ENCODE results near the gene KCNS3. TPM values are rescaled to one million over a fixed set of nuclear protein-coding genes. Genes with fewer than 3 reads are reported as not detected.

KCNS3 gene
- total and polyA plus RNA-seq, 9 of the 15 experiments (the other 6 are each of a cell fraction or from before 2014, with no cell fraction given) = 0.01 to 0.75 (median 0.25) TPM

DNA sequence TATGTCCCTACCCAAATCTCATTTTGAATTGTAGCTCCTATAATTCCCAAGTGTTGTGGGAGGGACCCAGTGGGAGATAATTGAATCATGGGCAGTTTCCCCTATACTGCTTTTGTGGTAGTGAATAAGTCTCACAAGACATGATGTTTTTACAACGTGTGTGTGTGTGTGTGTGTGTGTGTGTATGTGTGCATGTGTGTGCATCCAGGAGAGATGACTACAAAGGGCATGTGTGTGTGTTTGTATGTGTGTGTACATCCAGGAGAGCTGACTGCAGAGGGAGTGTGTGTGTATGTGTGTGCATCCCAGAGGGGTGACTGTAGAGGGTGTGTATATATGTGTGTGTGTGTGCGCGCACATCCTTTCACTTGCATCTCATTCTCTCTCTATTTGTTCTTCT, 86.7 kb downstream of the KCNS3 start (continued):
- TF ChIP-seq KHSRP (IDR thresholded peaks at IDR 0.05) (no peak), BRD4 (IDR thresholded peaks at IDR 0.05) (no peak), ZC3H11A (IDR thresholded peaks at IDR 0.05; ENCODE audit: low read depth, low read length) (no peak), ZNF589 (CRISPR knock-in tag; IDR thresholded peaks at IDR 0.05; ENCODE audit: low read depth) (no peak), ZNF165 (CRISPR knock-in tag; IDR thresholded peaks at IDR 0.05; ENCODE audit: borderline replicate concordance) (no peak), BACH1 (tag; IDR thresholded peaks at IDR 0.05) (no peak), HDGF (IDR thresholded peaks at IDR 0.05) (no peak)

DNA sequence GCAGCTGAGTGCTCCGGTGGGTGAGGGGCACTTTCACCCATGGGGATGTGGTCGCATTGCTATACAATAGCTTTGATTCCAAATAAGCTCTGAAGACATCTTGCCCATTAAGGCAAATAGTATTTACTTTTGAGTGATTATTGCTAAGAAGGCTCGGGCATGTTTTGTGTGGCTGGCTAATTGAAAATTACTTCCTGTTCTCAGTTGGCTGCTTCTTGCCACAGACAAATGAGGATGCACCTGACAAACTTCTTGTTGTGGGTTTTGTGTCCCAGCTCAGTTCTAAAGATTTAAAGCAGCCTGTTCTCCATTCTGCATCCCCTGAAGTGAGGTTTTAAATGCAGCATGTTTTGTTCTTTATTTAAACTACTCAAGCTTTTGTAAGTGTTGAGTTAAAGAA, 88.3 kb downstream of the KCNS3 start:
- CTCF ChIA-PET (ENCODE audit: low intra/inter-chr PET ratio) = no interaction called here

More for the DNA sequence above, 88.3 kb downstream of the KCNS3 start:
- no peaks in the 10 kb centered on the region for H3K36me3 ChIP-seq (ENCODE audit: control insufficient read depth, insufficient read depth, low read length)
- TF ChIP-seq ZFPM2 (CRISPR knock-in tag; IDR thresholded peaks at IDR 0.05) (no peak), HMG20B (CRISPR knock-in tag; IDR thresholded peaks at IDR 0.05) (no peak)
- no peak overlapping the region for H3K9ac ChIP-seq (ENCODE audit: insufficient read depth in 1 of 2, low read depth in 2 of 2, low read length in 2 of 2)
- 2% methylated on average over 3 of the region's 3 CpGs for WGBS (ENCODE audit: insufficient coverage, low coverage, missing lambda C conversion rate)
- H3K4me2 ChIP-seq (ENCODE audit: insufficient read depth, low read length) = no peak overlapping the region
- no peaks in the 10 kb centered on the region for H3K4me1 ChIP-seq (replicated peaks in 1 of 2; ENCODE audit: control insufficient read depth in 2 of 2, insufficient read depth in 2 of 2, low read length in 2 of 2)
- no peaks in the 10 kb centered on the region for H3K9me3 ChIP-seq (replicated peaks; ENCODE audit: control insufficient read depth, insufficient read depth, low read depth, low read length)
- no peaks in the 10 kb centered on the region for H3K9me1 ChIP-seq (ENCODE audit: control insufficient read depth, insufficient read depth, low read length)
- H2AFZ ChIP-seq (ENCODE audit: low read depth, low read length) = no peak overlapping the region
- H3K79me2 ChIP-seq (ENCODE audit: control insufficient read depth, insufficient read depth, low read length) = no peaks in the 10 kb centered on the region
- no peaks in the 10 kb centered on the region for H3K27me3 ChIP-seq (ENCODE audit: control insufficient read depth in 2 of 2, insufficient read depth in 2 of 2, low read length in 2 of 2)
- H3K4me3 ChIP-seq = no peak overlapping the region
- H4K20me1 ChIP-seq (replicated peaks; ENCODE audit: control insufficient read depth, insufficient read depth, low read length) = no peaks in the 10 kb centered on the region
- DNase-seq (ENCODE audit: extremely low read depth in 1 of 4, low spot score in 3 of 4) = no peak
- intact Hi-C loops (cut with micrococcal nuclease) (no loop called here), in situ Hi-C loops (cut with MboI) (no loop called here)
- FAIRE-seq = no peak
- BruUV-seq (replicated peaks) = no TSS peak
- H3K27ac ChIP-seq (ENCODE audit: extremely low read depth, low read depth, low read length) = no peak overlapping the region
- POLR2A ChIA-PET = no interaction called here
- ATAC-seq = no peak
